ENCODE results near the gene ZNF213.

Gene ZNF213

GRCh38 chr16:3089717-3090592 is 44.9 kb upstream of the ZNF213 start:
- no peaks in the 10 kb centered on the region for H3F3A ChIP-seq (ENCODE audit: insufficient read depth, low read length)
- 0 out of 2 replicates have a peak, but pooled peaks cover 9% of the 10 kb centered on the region for H3K27me3 ChIP-seq (ENCODE audit: insufficient read depth, low read length)
- no peak overlapping the region for H3K4me3 ChIP-seq (ENCODE audit: low read depth, low read length, poor library complexity, severe bottlenecking)
- H3K27ac ChIP-seq (ENCODE audit: low read depth, low read length, poor library complexity, severe bottlenecking) = no peak overlapping the region
- H3K4me2 ChIP-seq (ENCODE audit: low read length) = no peak overlapping the region
- no peaks in the 10 kb centered on the region for H3K79me2 ChIP-seq (ENCODE audit: insufficient read depth, low read length)
- H3K9ac ChIP-seq (ENCODE audit: low read length) = no peak overlapping the region
- no peaks in the 10 kb centered on the region for H4K20me1 ChIP-seq (ENCODE audit: insufficient read depth, low read length)
- H3K9me3 ChIP-seq (ENCODE audit: low read length) = no peaks in the 10 kb centered on the region
- no peak overlapping the region for H2AFZ ChIP-seq (ENCODE audit: low read length)
- TF ChIP-seq, protein P1, sequence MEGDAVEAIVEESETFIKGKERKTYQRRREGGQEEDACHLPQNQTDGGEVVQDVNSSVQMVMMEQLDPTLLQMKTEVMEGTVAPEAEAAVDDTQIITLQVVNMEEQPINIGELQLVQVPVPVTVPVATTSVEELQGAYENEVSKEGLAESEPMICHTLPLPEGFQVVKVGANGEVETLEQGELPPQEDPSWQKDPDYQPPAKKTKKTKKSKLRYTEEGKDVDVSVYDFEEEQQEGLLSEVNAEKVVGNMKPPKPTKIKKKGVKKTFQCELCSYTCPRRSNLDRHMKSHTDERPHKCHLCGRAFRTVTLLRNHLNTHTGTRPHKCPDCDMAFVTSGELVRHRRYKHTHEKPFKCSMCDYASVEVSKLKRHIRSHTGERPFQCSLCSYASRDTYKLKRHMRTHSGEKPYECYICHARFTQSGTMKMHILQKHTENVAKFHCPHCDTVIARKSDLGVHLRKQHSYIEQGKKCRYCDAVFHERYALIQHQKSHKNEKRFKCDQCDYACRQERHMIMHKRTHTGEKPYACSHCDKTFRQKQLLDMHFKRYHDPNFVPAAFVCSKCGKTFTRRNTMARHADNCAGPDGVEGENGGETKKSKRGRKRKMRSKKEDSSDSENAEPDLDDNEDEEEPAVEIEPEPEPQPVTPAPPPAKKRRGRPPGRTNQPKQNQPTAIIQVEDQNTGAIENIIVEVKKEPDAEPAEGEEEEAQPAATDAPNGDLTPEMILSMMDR (IDR thresholded peaks at IDR 0.05; ENCODE audit: low read length) = no peak
- no peak for TF ChIP-seq EZH2 (IDR thresholded peaks at IDR 0.05; ENCODE audit: borderline replicate concordance, low read length)
- no peaks in the 10 kb centered on the region for H3K9me2 ChIP-seq (ENCODE audit: low read depth, low read length)
- peaks cover 13% of the 10 kb centered on the region for H3K4me1 ChIP-seq (ENCODE audit: insufficient read depth, low read length, severe bottlenecking)
- H3K36me3 ChIP-seq (ENCODE audit: insufficient read depth, low read length) = no peaks in the 10 kb centered on the region

GRCh38 chr16:3091551-3091950 is 43.3 kb upstream of the ZNF213 start:
- no peaks in the 10 kb centered on the region for H3K9me3 ChIP-seq (ENCODE audit: low read length)
- H3K4me1 ChIP-seq (ENCODE audit: insufficient read depth, low read length, severe bottlenecking) = peaks cover 13% of the 10 kb centered on the region
- no peaks in the 10 kb centered on the region for H3K36me3 ChIP-seq (ENCODE audit: insufficient read depth, low read length)
- TF ChIP-seq, protein P1 (IDR thresholded peaks at IDR 0.05; ENCODE audit: low read length) = no peak
- TF ChIP-seq EZH2 (IDR thresholded peaks at IDR 0.05; ENCODE audit: borderline replicate concordance, low read length) = no peak
- H4K20me1 ChIP-seq (ENCODE audit: insufficient read depth, low read length) = no peaks in the 10 kb centered on the region
- no peaks in the 10 kb centered on the region for H3F3A ChIP-seq (ENCODE audit: insufficient read depth, low read length)
- no peak overlapping the region for H3K4me3 ChIP-seq (ENCODE audit: low read depth, low read length, poor library complexity, severe bottlenecking)
- H3K27me3 ChIP-seq (ENCODE audit: insufficient read depth, low read length) = 0 out of 2 replicates have a peak, but pooled peaks cover 9% of the 10 kb centered on the region
- no peaks in the 10 kb centered on the region for H3K79me2 ChIP-seq (ENCODE audit: insufficient read depth, low read length)
- no peaks in the 10 kb centered on the region for H3K9me2 ChIP-seq (ENCODE audit: low read depth, low read length)
- H2AFZ ChIP-seq (ENCODE audit: low read length) = no peak overlapping the region
- no peak overlapping the region for H3K27ac ChIP-seq (ENCODE audit: low read depth, low read length, poor library complexity, severe bottlenecking)
- no peak overlapping the region for H3K9ac ChIP-seq (ENCODE audit: low read length)
- no peak overlapping the region for H3K4me2 ChIP-seq (ENCODE audit: low read length)

DNA sequence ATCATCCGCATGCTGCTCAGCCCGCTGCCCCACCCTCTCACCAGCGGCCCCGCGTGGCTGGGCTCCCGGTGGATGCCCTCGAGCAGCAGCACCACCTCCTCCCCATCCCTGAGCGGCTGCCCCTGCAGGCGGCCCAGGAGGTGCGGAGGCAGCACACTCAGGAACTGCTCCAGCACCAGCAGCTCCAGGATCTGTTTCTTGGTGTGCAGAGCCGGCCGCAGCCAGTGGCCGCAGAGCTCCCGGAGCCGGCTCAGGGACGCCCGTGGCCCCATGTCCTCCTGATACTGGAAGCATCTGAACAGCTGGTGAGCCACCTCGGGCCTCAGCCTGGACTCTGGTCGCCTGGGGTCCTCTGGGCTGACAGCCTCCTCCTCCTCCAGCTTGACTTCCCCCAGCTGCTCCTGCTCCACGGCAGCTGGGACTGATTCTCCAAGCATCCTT is 42.3 kb upstream of the ZNF213 start:
- Histone ChIP-seq H3K36me3 (ENCODE audit: insufficient read depth, low read length) (no peaks in the 10 kb centered on the region), H3K9ac (ENCODE audit: low read length) (no peak overlapping the region), H3K27me3 (ENCODE audit: insufficient read depth, low read length) (0 out of 2 replicates have a peak, but pooled peaks cover 4% of the 10 kb centered on the region), H3K9me3 (ENCODE audit: low read length) (no peaks in the 10 kb centered on the region), H3K79me2 (ENCODE audit: insufficient read depth, low read length) (no peaks in the 10 kb centered on the region), H3K4me1 (ENCODE audit: insufficient read depth, low read length, severe bottlenecking) (peaks cover 13% of the 10 kb centered on the region), H3F3A (ENCODE audit: insufficient read depth, low read length) (no peaks in the 10 kb centered on the region), H3K27ac (ENCODE audit: low read depth, low read length, poor library complexity, severe bottlenecking) (no peak overlapping the region), H4K20me1 (ENCODE audit: insufficient read depth, low read length) (no peaks in the 10 kb centered on the region), H3K9me2 (ENCODE audit: low read depth, low read length) (no peaks in the 10 kb centered on the region), H3K4me2 (ENCODE audit: low read length) (no peak overlapping the region), H3K4me3 (ENCODE audit: low read depth, low read length, poor library complexity, severe bottlenecking) (no peak overlapping the region), H2AFZ (ENCODE audit: low read length) (no peak overlapping the region)
- TF ChIP-seq EZH2 (IDR thresholded peaks at IDR 0.05; ENCODE audit: borderline replicate concordance, low read length) = no peak

Measured in OCI-LY1 (cell line).